SKM-1 (cell line): ENCODE results near the gene NOP14.
"Not testable (repeated sequence)": the region's sequence is repeated elsewhere in the genome, so short reads cannot be mapped to it uniquely, and the experiment has no call there.

Source experiments
- DNase-seq: peaks from one replicate; lab custom pipeline; 2025; ENCODE audit not compliant: unreplicated experiment; lab: John Stamatoyannopoulos, UW

Gene NOP14

GRCh38 chr4:2932951-2933565 is 30.1 kb downstream of the NOP14 start:
- no peak for DNase-seq

DNA sequence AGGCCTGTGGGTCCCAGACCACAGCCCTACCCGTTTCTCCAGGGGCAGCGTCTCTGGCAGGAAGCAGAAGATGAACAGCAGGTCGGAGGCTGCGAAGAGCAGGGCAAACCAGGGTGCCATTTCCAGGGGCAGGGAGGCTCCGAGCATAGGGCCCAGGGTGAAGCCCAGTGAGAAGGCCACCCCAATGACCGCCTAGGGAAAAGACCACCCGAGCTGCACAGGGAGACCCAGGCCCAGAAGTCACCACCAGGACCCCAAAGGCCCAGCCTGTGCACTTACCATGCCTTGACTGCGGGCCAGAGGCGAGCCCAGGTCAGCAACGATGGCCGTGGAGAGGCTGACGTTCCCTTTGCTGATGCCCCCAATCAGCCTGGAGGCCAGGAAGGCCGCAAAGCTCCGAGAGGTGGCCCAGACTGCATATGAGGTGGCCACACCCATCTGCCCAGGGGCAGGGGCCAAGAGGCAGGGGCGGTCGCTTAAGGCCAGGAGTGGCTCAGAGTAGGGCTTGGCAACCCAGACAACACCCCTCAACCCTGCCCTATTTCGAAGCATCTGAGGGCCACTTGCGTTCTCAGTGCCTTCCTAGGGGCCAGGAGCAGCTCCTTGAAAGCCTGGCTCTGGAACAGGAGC is 30.8 kb downstream of the NOP14 start:
- no peak for DNase-seq

DNA sequence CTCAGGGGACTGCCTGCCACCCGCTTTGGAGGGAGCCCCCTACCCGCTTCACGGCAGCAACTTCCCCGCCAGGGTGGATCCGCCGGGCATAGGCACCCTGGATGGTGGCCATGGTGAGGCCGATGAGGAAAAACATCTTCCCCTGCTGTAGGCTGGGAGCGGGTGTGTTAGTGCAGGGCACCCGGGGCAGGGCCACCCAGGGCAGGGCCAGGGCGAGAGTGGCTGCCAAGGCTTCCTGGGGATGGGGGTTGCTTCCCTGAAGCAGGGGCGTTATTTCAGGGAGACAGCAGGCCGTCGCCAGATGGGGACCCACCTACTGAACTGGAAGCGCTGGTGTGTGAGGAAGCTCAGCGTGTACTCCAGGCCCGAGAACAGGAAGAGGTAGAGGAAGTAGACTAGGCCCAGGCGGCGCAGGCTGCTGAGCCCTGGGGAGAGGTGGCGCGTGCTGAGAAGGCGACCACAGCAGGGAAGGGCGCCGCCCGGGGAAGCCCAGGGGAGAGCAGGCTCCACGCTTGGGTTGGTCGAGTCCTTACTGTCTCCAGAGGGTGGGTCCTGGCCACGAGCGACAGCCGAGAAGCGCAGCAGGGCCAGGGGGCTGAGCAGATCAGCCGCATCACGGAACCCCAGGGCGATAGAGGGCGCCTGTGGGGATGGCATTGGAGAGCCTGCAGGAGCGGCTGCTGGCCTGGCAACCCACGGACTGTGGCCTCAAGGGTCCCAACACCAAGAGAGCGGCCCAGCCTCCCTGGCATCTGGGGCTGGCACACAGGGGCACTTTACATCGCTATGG is 31.5 kb downstream of the NOP14 start:
- DNase-seq: peak; percentile 83

DNA sequence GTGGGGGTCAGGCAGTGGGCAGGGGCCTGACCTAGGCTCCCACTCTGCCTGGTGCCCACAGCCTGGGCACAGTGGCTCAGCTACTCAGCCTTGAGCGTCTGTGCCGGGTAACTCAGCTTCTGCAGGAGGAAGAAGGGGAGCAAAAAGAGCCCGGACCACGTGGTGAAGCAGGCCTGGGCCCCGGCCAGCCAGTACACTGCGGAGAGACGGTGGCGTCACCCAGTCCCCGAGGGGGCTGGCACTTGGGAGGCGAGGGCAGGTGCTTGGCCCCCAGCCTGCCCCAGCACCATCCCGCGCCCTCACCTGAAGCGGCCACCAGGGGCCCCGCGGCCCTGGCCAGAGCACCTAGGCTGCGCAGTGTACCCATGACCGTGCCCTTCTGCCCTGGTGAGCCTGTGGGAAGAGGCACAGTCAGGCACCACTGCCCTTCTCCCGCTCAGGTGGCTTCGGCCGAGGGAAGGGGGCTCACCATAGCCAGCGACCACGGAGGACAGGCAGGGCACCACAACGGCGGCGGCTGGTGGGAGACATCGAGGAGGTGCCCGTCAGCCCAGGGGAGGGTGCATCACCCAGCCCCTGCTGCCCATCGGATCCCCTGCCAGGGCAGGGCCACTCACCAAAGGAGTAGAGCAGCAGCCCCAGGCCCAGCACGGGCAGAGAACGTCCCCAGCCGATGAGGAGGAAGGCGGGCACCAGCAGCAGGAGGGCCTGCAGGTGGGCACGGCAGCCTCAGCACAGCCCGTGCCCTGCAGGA is 32.3 kb downstream of the NOP14 start:
- DNase-seq: no peak

DNA sequence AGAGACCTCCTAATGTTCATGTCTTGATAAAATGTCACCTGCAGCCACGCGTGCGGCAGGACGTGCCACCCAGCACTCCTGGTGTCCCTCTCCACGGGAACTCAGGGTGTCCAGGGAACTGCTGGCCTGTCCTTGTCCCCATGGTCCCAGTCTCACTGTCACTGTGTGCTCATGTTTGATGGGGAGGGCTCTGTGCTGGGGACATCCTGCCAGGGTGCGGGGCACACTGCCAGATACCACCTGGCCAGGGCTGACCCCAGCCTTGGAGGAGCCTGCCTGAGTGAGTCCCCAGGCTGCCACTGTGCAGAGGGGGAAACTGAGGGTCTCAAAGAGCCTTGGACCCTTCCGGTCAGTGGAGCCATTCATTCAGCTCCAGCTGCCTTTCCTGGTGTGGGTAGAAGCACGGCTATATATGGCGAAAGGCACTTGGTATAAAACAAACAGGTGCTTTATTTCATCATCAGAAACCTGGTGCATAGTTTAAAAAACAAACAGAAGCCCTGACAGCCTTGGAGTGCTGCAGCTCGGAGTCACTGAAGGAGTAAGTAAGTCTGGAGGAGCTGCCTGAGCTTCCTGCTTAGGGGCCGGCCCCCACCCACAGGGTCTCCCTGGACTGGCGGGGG is 33.0 kb downstream of the NOP14 start:
- DNase-seq: no peak

GRCh38 chr4:2929469-2929868 is 33.7 kb downstream of the NOP14 start:
- no peak for DNase-seq

DNA sequence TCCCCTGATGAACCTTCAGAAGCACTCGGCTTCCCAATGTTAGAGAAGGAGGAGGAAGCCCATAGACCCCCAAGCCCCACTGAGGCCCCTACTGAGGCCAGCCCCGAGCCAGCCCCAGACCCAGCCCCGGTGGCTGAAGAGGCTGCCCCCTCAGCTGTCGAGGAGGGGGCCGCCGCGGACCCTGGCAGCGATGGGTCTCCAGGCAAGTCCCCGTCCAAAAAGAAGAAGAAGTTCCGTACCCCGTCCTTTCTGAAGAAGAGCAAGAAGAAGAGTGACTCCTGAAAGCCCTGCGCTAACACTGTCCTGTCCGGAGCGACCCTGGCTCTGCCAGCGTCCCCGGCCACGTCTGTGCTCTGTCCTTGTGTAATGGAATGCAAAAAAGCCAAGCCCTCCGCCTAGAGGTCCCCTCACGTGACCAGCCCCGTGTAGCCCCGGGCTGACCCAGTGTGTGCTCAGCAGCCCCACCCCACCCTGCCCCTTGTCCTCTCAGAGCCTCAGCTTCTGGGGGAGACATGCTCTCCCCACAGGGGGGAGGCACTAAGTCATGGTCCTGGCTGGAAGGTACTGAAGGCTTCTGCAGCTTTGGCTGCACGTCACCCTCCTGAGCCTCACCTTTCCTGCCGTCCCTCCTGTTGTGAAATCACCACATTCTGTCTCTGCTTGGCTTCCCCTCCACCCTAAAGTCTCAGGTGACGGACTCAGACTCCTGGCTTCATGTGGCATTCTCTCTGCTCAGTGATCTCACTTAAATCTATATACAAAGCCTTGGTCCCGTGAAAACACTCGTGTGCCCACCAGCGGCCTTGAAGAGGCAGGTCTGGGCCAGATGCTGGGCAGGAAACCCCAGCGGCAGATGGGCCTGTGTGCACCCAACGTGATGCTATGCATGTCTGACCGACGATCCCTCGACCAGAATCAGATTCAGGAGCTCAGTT is 34.7 kb downstream of the NOP14 start:
- no peak for DNase-seq

DNA sequence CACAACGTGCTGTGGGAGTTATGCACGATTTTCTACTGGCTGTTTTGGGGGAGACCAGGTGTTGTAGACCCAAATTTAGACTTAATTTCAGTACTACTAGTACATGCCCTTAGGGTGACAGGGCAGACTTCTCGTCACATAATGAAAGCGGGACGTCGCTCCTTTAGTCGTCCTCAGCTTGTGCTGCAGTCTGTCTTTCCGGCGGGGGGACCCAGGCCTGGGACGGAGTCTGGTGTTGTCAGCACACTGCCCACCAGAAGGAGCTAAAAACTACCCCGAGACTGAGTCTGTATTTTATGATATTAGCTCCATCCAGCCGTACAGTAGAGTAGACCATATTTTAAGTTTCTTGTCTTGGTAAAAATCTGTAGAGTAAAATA is 35.5 kb downstream of the NOP14 start:
- DNase-seq: no peak

- no peak for DNase-seq
These were observed 36.0 kb downstream of the NOP14 start for GRCh38 chr4:2927016-2927695.

- no peak for DNase-seq
These were observed 37.0 kb downstream of the NOP14 start for GRCh38 chr4:2925931-2926860.

DNA sequence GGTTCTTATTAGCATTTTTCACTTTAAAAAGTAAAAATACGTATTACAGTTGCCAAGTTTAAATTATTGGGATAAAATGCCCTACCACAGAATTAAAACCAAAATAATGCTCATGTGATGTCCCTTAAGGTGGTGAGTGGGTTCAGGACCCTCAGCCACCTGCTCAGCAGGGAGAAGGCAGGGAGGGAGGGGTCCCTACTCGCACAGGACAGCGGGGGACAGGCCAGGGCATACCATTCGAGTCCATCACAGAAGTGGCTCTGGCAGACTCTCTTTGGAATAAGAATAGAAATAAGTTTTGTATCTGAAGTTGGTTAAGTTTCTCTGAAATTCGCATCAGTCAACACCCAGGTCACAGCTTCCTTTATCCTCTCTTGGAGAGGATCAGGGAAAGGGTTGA is 37.7 kb downstream of the NOP14 start:
- no peak for DNase-seq

GRCh38 chr4:2924765-2925301 is 38.4 kb downstream of the NOP14 start:
- no peak for DNase-seq

DNA sequence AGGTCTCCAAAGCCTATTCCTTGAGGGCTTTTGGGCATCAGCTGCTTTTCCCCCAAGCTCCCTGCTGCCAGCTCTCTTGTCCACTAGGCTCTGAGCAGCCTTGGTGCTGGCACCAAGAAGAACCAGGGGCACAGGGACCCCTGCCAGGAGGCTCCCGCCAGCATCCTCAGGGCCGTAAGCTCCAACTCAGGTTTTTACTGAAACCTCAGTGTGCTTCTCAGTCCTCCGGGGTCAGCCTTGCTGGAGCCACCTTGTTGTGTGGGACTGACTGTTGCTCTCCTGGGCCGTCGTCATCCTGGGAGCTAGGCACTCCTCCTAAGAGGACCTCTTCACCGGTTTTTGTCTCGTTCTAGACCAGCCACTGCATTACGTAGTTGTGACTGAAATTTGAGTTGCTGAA is 38.9 kb downstream of the NOP14 start:
- DNase-seq: no peak

- no peak for DNase-seq
These were observed 39.5 kb downstream of the NOP14 start for GRCh38 chr4:2923668-2924173.

DNA sequence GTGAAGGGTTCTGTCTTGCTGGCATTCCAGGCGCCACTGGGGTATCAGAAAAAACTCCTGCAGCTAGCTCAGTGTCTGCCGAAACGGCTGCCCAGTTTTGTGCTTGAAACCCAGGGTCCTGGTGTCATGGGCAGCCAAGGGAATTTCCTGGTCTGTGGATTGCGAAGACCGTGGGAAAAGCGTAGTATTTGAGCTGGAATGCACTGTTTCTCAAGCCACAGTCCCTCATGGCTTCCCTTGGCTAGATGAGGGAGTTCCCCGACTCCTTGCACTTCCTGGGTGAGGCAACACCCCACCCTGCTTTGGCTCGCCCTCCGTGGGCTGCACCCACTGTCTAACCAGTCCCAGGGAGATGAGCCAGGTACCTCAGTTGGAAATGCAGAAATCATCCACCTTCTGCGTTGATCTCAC is 40.1 kb downstream of the NOP14 start:
- no peak for DNase-seq

DNA sequence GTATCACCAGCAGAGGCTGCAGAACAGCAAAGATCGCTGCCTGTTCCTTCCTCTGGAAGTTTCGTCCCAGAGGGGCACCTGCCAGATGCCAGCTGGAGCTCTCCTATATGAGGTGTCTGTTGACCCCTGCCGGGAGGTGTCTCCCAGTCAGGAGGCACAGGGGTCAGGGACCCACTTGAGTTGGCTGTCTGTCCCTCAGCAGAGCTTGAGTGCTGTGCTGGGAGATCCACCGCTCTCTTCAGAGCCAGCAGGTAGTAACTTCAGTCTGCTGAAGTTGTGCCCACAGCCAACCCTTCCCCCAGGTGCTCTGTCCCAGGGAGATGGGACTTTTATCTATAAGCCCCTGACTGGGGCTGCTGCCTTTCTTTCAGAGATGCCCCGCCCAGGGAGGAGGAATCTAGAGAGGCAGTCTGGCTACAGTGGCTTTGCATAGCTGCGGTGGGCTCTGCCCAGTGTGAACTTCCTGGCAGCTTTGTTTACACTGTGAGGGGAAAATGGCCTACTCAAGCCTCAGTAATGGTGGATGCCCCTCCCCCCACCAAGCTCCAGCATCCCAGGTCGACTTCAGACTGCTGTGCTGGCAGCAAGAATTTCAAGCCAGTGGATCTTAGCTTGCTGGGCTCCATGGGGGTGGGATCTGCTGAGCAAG is 40.6 kb downstream of the NOP14 start:
- not testable (repeated sequence) for DNase-seq

- not testable (repeated sequence) for DNase-seq
These were observed 44.5 kb downstream of the NOP14 start for GRCh38 chr4:2918714-2919113.
